C4-2B (cell line): ENCODE results near the gene HES5.

Experiments used
- H3K27ac ChIP-seq: fragments of 450-650 bp; 2 replicates; pipeline ENCODE4 v1.5.1; 2017
- ZFX ChIP-seq: fragments of 450-650 bp; IDR thresholded peaks from 2 replicates; pipeline ENCODE4 v1.6.1; 2017
- TF ChIP-seq, protein P1 (sequence below): fragments of 450-650 bp; conservative IDR thresholded peaks from 2 replicates; pipeline ENCODE4 v1.5.1; 2017; ENCODE audit warnings: mild to moderate bottlenecking

HES5 gene

DNA sequence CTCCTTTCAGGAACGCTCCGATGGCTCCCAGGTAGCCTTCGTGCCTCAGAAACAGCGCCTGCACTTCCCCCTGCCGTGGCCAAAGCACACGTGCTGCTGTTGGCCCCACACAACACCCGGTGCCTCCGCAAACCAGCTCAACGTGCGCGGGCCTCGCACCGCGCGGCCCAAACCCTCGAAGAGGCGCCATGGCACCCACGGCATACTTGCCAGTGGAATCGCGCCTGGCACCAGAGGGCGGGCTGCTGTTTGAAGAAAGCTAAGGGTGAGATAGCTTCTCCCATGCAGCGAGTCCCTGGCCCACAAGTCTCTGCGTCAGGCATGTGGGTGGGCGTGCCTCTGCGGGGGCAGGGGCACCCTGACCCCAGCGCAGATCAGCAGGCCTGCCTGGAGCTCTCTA lies 11.5 kb downstream of the HES5 start:
- TF ChIP-seq ZFX: no peak
- TF ChIP-seq, protein P1, sequence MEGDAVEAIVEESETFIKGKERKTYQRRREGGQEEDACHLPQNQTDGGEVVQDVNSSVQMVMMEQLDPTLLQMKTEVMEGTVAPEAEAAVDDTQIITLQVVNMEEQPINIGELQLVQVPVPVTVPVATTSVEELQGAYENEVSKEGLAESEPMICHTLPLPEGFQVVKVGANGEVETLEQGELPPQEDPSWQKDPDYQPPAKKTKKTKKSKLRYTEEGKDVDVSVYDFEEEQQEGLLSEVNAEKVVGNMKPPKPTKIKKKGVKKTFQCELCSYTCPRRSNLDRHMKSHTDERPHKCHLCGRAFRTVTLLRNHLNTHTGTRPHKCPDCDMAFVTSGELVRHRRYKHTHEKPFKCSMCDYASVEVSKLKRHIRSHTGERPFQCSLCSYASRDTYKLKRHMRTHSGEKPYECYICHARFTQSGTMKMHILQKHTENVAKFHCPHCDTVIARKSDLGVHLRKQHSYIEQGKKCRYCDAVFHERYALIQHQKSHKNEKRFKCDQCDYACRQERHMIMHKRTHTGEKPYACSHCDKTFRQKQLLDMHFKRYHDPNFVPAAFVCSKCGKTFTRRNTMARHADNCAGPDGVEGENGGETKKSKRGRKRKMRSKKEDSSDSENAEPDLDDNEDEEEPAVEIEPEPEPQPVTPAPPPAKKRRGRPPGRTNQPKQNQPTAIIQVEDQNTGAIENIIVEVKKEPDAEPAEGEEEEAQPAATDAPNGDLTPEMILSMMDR: no peak
- no peak overlapping the region for H3K27ac ChIP-seq

DNA sequence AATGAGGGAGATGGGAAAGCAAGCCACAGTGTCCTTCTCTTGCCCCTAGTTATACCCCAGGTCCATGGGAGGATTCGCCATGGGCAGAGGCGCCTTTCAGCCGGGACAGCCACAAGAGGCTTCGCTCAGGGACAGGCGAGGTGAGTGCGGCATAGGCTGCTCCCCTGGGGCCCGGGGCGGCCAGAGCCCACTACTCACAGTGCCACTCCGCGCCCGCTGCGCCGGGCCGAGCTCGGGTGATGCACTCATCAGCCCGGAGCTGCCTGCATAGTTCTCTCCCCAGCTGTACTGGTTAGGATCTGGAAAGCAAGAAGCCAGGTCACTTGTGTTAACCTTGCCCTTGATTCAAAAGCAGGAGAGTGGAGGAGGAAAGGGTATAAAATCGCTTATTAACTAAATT lies 12.1 kb downstream of the HES5 start:
- TF ChIP-seq, protein P1: no peak
- TF ChIP-seq ZFX: no peak
- H3K27ac ChIP-seq: no peak overlapping the region

DNA sequence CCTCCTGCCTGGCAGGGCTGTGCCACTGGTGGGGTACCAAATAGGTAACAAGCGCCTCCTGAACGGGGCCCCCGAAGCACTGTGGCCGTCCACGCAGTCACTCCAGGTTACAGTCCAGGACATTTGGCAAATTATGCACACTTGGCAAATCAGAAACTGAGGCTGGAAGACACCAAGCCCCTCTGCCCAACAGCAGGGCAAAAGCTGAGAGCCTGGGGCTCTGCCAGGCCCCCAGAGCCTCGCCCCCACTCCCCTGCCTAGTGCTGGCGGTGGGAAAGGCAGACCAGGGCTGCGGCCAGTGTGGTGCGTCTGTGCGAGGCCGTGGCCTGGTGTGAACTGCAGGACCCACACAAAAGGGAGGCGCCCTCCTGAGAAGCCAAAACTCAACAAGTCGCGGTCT lies 13.1 kb downstream of the HES5 start:
- no peak overlapping the region for H3K27ac ChIP-seq
- TF ChIP-seq, protein P1: no peak
- TF ChIP-seq ZFX: no peak

DNA sequence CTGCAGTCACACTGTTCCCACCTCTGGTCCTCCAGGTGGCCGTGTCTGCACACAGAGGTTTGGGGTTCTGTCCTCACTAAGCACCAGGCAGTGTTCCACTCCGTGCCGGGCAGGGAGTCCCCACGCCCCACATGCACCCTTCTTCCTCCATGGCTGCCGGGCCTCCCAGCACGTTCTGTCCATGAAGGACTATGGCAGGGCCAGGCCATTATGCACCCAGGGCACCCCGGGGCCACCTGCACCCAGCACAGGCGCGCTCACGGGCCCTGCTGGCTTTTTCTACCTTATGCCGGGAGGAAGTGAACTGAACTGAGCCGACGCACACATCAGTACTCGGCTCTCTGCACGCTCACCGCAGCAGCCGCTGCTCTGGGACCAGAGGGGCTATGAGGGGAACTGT lies 13.9 kb downstream of the HES5 start:
- H3K27ac ChIP-seq: no peak overlapping the region
- no peak for TF ChIP-seq ZFX
- TF ChIP-seq, protein P1: no peak

DNA sequence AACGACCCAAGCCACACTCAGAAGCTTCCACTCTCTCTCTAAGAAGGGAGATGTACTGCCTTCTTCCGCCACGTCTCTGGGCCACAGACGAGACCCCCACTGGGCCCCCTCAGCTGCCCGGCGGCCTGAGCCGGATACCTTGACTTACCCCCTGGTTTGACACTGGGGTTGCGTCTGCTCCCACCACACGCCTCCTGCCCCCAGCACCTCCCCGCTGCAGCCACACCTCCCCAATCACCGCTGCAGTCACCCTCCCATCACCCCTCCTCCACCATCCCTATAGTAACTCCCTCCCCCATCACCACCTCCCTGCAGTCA lies 14.3 kb downstream of the HES5 start:
- TF ChIP-seq, protein P1: no peak
- no peak for TF ChIP-seq ZFX
- H3K27ac ChIP-seq: no peak overlapping the region

DNA sequence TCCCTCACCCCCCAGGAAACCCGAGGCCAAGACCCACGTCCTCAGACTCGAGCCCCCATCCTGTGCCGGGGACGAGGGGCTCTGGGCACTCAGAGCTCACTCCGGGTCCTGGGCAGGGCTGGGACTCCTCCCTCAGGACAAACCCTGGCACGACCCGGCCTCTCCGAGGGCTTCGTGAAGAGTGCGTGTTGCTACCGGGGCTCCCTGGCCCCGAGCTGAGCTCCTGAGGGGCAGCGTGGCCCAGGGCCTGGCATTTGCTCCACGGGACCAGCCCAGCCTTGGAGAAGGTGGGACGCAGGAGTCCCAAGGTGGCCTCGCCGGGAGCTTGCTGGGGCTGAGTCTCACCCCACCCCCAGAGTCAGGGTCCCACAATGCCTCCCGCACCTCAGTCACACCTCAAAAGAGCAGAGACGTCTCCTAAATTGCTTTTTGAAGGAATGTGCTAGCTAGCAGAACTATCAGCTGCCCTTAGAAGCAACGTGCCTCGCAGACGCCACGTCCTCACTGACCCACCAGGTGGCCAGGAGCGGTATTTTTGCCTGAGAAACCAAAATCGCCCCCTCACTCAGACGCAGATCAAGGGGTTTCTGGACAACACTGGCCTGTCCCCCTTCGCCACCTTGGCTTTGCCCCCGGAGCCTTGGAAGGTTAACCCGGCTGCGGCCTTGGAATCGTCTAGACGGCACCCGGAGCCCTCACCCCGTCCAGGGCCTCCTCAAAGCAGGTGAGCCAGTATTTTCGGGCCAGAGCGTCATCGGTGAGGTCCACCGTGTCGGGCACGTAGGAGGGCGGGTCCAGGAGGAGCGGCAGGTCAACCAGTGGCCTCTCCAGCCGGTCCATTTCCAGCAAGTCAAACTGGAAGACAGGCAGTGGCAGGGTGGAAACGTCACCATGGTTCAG lies 14.9 kb downstream of the HES5 start:
- TF ChIP-seq, protein P1: no peak
- TF ChIP-seq ZFX: no peak
- no peak overlapping the region for H3K27ac ChIP-seq

DNA sequence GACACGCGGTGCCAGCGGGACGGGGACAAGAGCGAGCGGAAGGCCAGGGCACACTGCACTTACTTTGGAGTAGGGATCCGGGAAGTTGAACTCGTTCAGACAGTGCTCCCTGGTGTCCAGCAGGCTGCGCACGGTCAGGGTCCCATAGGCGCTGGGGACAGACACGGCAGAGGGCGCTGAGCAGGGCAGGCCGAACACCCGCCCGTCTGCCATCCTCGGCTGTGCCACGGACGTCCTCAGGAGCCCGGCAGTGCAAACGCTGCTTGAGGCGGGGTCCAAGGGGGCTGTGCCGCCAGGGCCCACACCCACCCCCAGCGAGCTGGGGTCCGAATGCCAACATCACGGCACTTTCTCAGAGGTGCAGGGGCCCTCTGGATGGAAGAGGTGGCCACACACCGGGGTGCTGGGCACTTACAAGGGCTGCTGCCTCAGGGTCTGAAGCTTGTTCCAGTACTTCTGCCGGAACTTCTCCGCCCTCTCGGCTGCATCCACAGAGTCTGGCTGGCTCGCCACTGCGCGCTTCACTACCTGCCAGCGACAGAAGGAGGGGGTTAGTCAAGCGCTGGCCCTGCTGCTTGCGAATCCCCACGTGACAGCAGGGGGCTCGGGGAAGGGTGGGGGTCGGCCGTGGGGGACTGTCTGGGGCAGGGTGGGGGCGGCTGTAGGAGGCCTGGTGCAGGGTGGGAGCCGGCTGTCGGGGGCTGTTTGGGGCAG lies 16.0 kb downstream of the HES5 start:
- H3K27ac ChIP-seq: no peak overlapping the region
- TF ChIP-seq, protein P1: no peak
- TF ChIP-seq ZFX: no peak
